ENCODE results near the gene NFKBIA.
"Not testable (repeated sequence)": the region's sequence is repeated elsewhere in the genome, so short reads cannot be mapped to it uniquely, and the experiment has no call there.

Gene NFKBIA, protein sequence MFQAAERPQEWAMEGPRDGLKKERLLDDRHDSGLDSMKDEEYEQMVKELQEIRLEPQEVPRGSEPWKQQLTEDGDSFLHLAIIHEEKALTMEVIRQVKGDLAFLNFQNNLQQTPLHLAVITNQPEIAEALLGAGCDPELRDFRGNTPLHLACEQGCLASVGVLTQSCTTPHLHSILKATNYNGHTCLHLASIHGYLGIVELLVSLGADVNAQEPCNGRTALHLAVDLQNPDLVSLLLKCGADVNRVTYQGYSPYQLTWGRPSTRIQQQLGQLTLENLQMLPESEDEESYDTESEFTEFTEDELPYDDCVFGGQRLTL

GRCh38 chr14:35404449-35405303, at the start of gene NFKBIA:
Gene NFKBIA (minus strand): TSS chr14:35404749. CDS start chr14:35404644, 105 bp downstream.
- peak; percentile 79 for DNase-seq

DNA sequence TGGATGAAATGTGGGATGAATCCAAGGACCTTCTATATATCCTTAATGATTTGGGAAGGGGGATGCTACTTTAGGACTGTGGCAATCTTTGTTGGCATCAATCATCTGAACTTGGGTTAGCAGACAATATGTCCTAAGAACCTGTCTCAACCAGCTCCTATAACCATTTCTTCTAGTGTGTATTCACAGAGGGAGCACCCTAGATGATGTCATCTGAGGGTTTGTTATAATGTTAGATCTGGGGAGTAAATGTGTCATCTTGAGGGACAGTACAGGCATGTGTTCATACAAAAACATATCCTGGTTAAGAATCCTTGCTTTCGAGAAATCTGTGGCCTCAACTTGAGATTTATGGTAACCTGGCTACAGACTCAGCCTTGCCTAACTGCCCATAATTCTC, 41.9 kb upstream of the NFKBIA start:
- no peak for DNase-seq

DNA sequence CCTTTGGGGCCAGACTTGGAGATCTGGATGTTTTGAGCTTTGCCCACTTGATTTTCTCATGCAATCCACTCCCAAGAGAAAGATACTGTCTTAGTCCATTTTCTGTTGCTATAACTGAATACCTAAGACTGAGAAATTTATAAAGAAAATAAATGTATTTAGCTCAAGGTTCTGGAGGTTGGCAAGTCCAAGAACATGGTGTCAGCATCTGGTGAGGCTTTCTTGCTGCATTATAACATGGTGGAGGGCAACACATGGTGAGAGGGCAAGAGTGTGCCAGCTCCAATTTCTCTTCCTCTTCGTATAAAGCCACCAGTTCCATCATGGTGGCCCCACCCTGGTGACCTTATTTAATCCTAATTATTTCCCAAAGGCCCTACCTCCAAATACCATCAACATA, 39.6 kb upstream of the NFKBIA start:
- DNase-seq, result no peak

DNA sequence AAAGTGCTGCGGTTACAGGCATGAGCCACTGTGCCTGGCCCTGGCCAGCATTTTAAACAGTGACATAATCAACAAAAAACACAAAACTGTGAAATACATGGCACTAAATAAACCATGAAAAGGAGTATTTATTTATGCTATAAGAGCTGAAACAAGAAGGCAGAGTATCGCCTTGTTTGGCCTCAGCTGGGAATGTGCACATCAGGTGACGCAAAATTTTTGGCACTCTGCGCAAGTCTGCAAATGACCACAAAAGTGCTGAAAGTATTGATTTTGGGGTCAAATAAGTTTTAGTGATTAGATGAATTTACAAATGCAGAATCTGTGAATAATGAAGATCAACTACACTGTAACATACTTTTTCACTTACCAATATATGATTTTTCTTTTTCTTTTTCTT, 36.6 kb upstream of the NFKBIA start:
- no peak for DNase-seq

GRCh38 chr14:35438910-35439713, 34.6 kb upstream of the NFKBIA start:
- no peak for DNase-seq

GRCh38 chr14:35438492-35438891, 33.9 kb upstream of the NFKBIA start:
- DNase-seq, result not testable (repeated sequence)

- no peak for DNase-seq
These were observed 30.6 kb upstream of the NFKBIA start for GRCh38 chr14:35435177-35435576.

DNA sequence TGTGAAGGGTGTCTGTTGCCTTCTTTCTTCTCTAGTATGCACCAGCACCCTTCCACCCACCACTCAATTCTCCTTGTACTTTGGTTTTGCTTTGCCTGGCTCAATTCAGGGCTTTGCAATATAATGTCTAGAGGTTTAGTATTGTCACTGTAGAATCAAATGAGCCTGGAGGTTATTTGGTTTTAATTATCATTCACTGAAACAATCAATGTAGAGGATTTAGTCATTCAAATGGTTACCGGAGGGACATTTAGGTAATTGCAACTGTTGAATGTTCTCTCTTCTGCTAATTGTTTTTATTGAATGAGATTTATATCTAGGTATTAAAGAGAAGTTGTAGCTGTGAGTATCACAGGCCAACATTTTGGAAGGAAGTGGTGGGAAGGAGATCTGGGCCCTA, 29.3 kb upstream of the NFKBIA start:
- DNase-seq, result no peak

- DNase-seq, result no peak
These were observed 26.1 kb upstream of the NFKBIA start for GRCh38 chr14:35430459-35431199.

DNA sequence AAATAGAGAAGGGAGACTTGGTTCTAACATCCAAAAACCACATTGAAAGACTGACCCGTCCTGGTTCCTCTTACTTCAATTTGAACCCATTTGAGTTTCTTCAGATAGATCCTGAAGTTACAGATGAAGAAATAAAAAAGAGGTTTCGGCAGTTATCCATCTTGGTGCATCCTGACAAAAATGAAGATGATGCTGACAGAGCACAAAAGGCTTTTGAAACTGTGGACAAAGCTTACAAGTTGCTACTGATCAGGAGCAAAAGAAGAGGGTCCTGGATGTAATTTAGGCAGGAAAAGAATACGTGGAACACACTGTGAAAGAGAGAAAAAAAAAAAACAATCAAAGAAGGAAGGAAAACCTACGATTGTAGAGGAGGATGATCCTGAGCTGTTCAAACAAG, 25.4 kb upstream of the NFKBIA start:
- DNase-seq, result no peak

DNA sequence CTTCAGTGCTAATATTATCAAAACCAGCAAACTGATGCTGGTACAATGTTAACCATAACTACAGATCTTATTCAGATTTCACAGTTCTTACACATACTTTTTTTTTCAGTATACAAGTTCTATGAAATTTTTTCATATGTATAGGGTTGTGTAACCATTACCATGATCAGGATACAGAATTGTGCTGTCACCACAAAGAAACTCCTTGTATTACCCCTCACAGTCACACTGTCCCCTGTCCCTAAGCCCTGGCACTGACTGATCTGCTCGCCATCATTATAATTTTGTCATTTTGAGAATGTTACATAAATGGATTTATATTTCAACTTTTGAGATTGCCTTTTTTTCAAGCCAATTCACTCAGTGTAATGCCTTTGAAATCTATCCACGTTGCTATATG, 21.3 kb upstream of the NFKBIA start:
- no peak for DNase-seq

DNA sequence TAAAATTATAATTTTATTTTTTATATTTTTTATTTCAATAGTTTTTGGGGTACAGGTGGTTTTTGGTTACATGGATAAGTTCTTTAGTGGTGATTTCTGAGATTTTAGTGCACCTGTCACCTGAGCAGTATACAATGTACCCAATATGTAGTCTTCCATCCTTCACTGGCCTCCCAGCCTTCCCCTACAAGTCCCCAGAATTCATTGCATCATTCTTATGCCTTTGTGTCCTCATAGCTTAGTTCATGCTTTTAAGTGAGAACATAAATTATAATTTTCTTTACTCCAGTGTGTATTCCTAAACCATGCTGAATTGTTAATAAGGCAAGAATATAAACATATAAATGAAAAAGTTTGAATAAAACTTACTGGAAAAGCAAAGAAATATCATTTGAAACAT, 19.1 kb upstream of the NFKBIA start:
- DNase-seq, result no peak

DNA sequence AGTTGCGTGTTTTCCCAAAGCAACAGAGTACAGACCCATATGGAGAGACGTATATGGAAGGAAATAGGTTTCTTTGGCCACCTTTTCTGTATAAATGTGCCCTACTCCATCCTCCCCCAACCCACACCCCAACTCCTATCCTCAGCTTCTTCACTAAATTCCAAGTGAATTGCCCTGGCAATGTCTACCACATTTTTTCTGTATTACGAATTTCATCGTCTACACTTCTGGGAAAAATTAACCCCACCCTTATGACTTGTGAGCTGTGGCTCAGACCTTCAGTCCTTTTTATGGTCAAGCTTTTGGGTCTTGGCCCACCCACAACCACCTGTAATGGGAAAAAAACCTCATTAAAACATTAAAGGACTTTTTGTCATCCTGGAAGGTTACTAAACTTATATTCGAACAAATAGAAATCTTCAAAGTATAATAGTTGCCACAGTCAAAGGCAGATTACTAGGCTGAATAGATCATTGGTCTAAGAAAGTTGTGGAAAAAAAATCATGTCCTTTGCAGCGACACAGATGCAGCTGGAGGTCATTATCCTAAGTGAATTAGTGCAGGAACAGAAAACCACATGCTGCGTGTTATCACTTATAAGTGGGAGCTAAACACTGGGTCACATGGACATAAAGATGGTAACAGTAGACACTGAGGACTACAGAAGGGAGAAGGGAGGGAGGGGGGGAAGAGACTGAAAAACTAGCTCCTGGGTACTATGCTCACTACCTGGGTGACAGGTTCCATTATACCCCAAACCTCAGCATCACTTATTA, 15.7 kb upstream of the NFKBIA start:
- DNase-seq, result no peak

- DNase-seq, result no peak
These were observed 14.9 kb upstream of the NFKBIA start for GRCh38 chr14:35419429-35419841.

DNA sequence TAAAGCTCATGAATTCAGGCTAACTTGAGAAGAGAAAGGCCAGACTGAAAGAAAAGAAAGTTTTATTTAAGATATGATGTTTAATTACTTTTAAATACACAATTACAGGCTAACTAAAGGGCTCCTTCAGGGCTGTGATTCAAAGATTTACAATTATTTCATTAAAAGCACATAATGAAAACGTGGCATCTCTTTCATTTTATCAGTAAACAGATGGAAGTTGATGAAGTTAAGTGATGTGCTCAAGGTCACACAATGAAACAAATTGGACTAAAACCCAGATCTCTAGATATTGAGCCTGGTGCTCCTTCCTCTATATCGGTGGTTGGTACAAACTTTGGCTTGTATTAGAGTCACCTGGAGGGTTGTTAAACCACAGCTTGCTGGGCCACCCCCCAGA, 13.5 kb upstream of the NFKBIA start:
- DNase-seq, result no peak

- DNase-seq, result no peak
These were observed 11.7 kb upstream of the NFKBIA start for GRCh38 chr14:35416108-35416750.

DNA sequence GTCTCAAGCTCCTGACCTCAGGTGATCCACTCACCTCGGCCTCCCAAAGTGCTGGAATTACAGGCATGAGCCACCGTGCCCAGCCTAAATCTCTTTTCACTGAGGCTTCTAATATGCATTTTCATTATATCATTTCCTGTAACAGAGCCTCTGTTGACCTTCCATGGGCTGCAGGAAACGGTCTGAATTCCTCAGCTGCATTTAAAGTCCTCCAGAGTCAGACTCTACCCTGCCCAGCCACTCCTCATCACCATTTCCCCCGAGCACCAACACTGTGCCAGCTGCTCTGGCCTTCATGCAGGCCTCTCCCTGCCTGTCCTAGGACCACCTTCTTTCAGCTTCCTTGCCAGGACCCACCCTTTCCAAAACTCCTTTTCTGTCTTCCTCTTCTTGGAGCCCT, 9.8 kb upstream of the NFKBIA start:
- no peak for DNase-seq

- no peak for DNase-seq
These were observed 7.9 kb upstream of the NFKBIA start for GRCh38 chr14:35412272-35413056.

DNA sequence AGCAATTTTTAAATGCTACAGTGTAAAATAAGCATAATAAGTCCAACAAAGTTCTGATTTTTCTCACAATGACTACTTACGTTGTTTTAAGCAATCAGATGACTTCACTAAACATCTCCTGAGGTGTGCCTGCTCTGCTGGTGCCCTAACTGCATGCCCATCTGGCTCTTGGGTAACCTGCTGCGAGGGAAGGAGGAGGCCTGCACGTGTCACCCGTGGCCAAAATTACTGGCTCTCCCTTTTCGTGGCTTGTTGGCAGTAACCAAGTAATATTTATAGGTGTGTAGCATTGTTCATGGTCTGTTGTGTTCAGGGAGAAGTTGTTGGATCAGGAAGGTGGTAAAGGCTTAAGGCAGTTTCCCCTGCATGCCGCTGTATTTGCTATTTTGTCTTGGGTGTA, 6.3 kb upstream of the NFKBIA start:
- no peak for DNase-seq

DNA sequence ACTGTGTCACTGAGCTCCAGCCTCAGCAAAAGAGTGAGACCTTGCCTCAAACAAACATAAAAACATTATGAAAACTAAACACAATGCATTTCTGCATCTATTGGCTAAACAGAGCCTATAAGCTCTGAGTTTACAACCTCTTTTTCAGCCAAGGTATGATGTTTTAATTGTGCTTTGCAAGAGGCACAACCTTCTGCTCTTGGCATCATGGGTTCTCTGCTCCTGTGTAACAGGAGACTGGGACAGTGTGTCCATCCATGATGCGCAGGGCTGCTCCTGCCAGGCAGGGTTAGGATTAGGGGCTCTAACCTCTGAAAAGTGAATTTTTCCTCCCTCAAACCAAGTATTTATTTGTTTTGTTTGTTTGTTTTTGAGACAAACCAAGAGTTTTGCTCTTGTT, 5.0 kb upstream of the NFKBIA start:
- no peak for DNase-seq

DNA sequence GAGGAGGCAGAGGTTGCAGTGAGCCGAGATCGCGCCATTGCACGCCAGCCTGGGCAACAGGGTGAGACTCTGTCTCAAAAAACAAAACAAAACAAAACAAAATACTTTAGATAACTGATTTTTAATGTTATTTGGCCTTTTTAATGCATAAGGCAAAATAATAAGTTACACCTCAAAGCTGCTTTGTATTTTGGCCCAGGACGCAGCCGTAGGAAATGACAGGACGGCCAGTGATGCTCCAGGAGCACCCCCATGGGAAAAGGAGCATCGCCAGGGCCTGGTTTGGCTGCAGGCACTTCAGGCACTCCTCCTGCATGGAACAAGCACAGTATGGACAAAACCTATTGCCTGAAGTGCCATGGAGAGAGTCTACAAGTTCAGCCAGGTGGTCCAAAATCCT, 3.5 kb upstream of the NFKBIA start:
- no peak for DNase-seq

All from SHP77 treated with DMSO at 0.1 percent for 48 hours (cell line).